ENCODE results near the gene MGAT4A.

The MGAT4A gene

GRCh38 chr2:98650998-98651397, 79.9 kb downstream of the MGAT4A start:
- H3K27ac ChIP-seq = no peak overlapping the region
- no peak for TF ChIP-seq CTCF (conservative IDR thresholded peaks at IDR 0.05)
- TF ChIP-seq ZFX (IDR thresholded peaks at IDR 0.05) = no peak

GRCh38 chr2:98649992-98650375, 80.9 kb downstream of the MGAT4A start:
- no peak for TF ChIP-seq ZFX (IDR thresholded peaks at IDR 0.05)
- no peak overlapping the region for H3K27ac ChIP-seq

- no peak overlapping the region for H3K27ac ChIP-seq
These were observed 81.6 kb downstream of the MGAT4A start for GRCh38 chr2:98649135-98649991.

GRCh38 chr2:98648451-98648850, 82.5 kb downstream of the MGAT4A start:
- TF ChIP-seq ZFX (IDR thresholded peaks at IDR 0.05) = no peak
- no peak for TF ChIP-seq CTCF (conservative IDR thresholded peaks at IDR 0.05)

More at GRCh38 chr2:98649135-98649991, 81.6 kb downstream of the MGAT4A start:
- TF ChIP-seq ZFX (IDR thresholded peaks at IDR 0.05) (no peak), CTCF (conservative IDR thresholded peaks at IDR 0.05) (peak; percentile 96)

GRCh38 chr2:98647636-98648035, 83.3 kb downstream of the MGAT4A start:
- TF ChIP-seq ZFX (IDR thresholded peaks at IDR 0.05) = no peak
- TF ChIP-seq CTCF (conservative IDR thresholded peaks at IDR 0.05) = no peak
- no peak overlapping the region for H3K27ac ChIP-seq

More at GRCh38 chr2:98648451-98648850, 82.5 kb downstream of the MGAT4A start:
- H3K27ac ChIP-seq = no peak overlapping the region

- H3K27ac ChIP-seq = no peak overlapping the region
- no peak for TF ChIP-seq ZFX (IDR thresholded peaks at IDR 0.05)
- no peak for TF ChIP-seq CTCF (conservative IDR thresholded peaks at IDR 0.05)
These were observed 87.3 kb downstream of the MGAT4A start for GRCh38 chr2:98643496-98644100.

- TF ChIP-seq ZFX (IDR thresholded peaks at IDR 0.05) (no peak), CTCF (conservative IDR thresholded peaks at IDR 0.05) (no peak)
- H3K27ac ChIP-seq = no peak overlapping the region
These were observed 93.4 kb downstream of the MGAT4A start for GRCh38 chr2:98637401-98638147.
